ENCODE measurements around the gene CCR5. TPM values are rescaled to one million over a fixed set of nuclear protein-coding genes. Genes with fewer than 3 reads are reported as not detected.

Gene CCR5
- total RNA-seq, 1 experiment from 2014 or later = not detected

GRCh38 chr3:46354478-46354877, 16.3 kb upstream of the CCR5 start:
- Histone ChIP-seq H3K27me3 (ENCODE audit: control insufficient read depth, insufficient read depth, low read length) (peaks cover 9% of the 10 kb centered on the region), H3K27ac (ENCODE audit: low read length) (no peak overlapping the region), H3K9me3 (ENCODE audit: control insufficient read depth, insufficient read depth, low read depth, low read length) (no peaks in the 10 kb centered on the region), H3K4me1 (ENCODE audit: control insufficient read depth, insufficient read depth, low read length) (no peaks in the 10 kb centered on the region), H3K36me3 (ENCODE audit: control insufficient read depth, insufficient read depth, low read length) (no peaks in the 10 kb centered on the region), H3K4me3 (ENCODE audit: low read depth in 2 of 2, low read length in 2 of 2) (no peak overlapping the region)
- no TSS peak for BruUV-seq (replicated peaks)
- intact Hi-C loops (cut with micrococcal nuclease; ENCODE audit: unreplicated experiment) = no loop called here
- CTCF ChIA-PET = no interaction called here
- in situ Hi-C loops (cut with HindIII; ENCODE audit: low pct_unique_long_range_greater_than_20kb, low sequenced_read_pairs) = no loop called here
- POLR2A ChIA-PET = no interaction called here
- ATAC-seq = no peak
- no peak for DNase-seq (ENCODE audit: low read depth, low spot score)
- TF ChIP-seq TCF7L2 (IDR thresholded peaks at IDR 0.05; ENCODE audit: low read depth, low read length) = no peak
- no peak for TF ChIP-seq CTCF (IDR thresholded peaks at IDR 0.05)
- TF ChIP-seq REST (IDR thresholded peaks at IDR 0.05; ENCODE audit: insufficient read depth in 1 of 2, low read depth in 2 of 2, low read length in 1 of 2) = no peak
- no peak for TF ChIP-seq SIN3A (IDR thresholded peaks at IDR 0.05; ENCODE audit: borderline replicate concordance, insufficient read depth, low read depth, low read length)
- TF ChIP-seq POLR2AphosphoS5 (IDR thresholded peaks at IDR 0.05; ENCODE audit: low read depth, low read length) = no peak

GRCh38 chr3:46354984-46355383, 15.8 kb upstream of the CCR5 start:
- DNase-seq (ENCODE audit: low read depth, low spot score) (no peak), ATAC-seq (no peak)
- TF ChIP-seq SIN3A (IDR thresholded peaks at IDR 0.05; ENCODE audit: borderline replicate concordance, insufficient read depth, low read depth, low read length) (no peak), TCF7L2 (IDR thresholded peaks at IDR 0.05; ENCODE audit: low read depth, low read length) (no peak), REST (IDR thresholded peaks at IDR 0.05; ENCODE audit: insufficient read depth in 1 of 2, low read depth in 2 of 2, low read length in 1 of 2) (no peak), POLR2AphosphoS5 (IDR thresholded peaks at IDR 0.05; ENCODE audit: low read depth, low read length) (no peak)
- H3K4me3 ChIP-seq (ENCODE audit: low read depth in 2 of 2, low read length in 2 of 2) = no peak overlapping the region
- no peaks in the 10 kb centered on the region for H3K4me1 ChIP-seq (ENCODE audit: control insufficient read depth, insufficient read depth, low read length)
- ChIA-PET POLR2A (no interaction called here), CTCF (no interaction called here)
- H3K27ac ChIP-seq (ENCODE audit: low read length) = no peak overlapping the region
- no peaks in the 10 kb centered on the region for H3K9me3 ChIP-seq (ENCODE audit: control insufficient read depth, insufficient read depth, low read depth, low read length)
- no TSS peak for BruUV-seq (replicated peaks)
- intact Hi-C loops (cut with micrococcal nuclease; ENCODE audit: unreplicated experiment) = no loop called here
- H3K27me3 ChIP-seq (ENCODE audit: control insufficient read depth, insufficient read depth, low read length) = peaks cover 7% of the 10 kb centered on the region
- in situ Hi-C loops (cut with HindIII; ENCODE audit: low pct_unique_long_range_greater_than_20kb, low sequenced_read_pairs) = no loop called here
- no peaks in the 10 kb centered on the region for H3K36me3 ChIP-seq (ENCODE audit: control insufficient read depth, insufficient read depth, low read length)

All from Panc1 (cell line).